WTC11 (cell line): Measurements from ENCODE around the gene ACO2. TPM values are rescaled to one million over a fixed set of nuclear protein-coding genes. Genes with fewer than 3 reads are reported as not detected.
"Not testable (repeated sequence)": the region's sequence is repeated elsewhere in the genome, so short reads cannot be mapped to it uniquely, and the experiment has no call there.

Source experiments
- ATAC-seq: fragments of 200-7000 bp; cut with Tn5 transposase; 2 replicates; pipeline ENCODE4 v1.10.0; 2021; ENCODE audit warnings: mild to moderate bottlenecking, moderate library complexity
- CTCF ChIA-PET: fragments of 300-600 bp; sonication (Branson Sonifier 250); formaldehyde crosslinking; loops from one replicate; lab custom pipeline; 2021; ENCODE audit warnings: antibody characterized with exemption; lab: Charles Lee
- POLR2A ChIA-PET: fragments of 350-600 bp; sonication (Branson Sonifier 250); formaldehyde crosslinking; loops from one replicate; lab custom pipeline; 2021; ENCODE audit warnings: antibody characterized with exemption; lab: Charles Lee
- DNase-seq: peaks from one replicate; pipeline ENCODE4 v3.0.0; 2021; ENCODE audit warnings: low spot score
- H3K27ac Mint-ChIP-seq: 2 replicates; pipeline ENCODE4 v1.8.0; 2021; ENCODE audit warnings: mixed read lengths
- H3K27me3 Mint-ChIP-seq: 2 replicates; pipeline ENCODE4 v1.8.0; 2021; ENCODE audit warnings: low read depth, mild to moderate bottlenecking, moderate library complexity, mixed read lengths
- H3K36me3 Mint-ChIP-seq: 2 replicates; pipeline ENCODE4 v1.8.0; 2021; ENCODE audit warnings: mixed read lengths
- H3K4me1 Mint-ChIP-seq: 2 replicates; pipeline ENCODE4 v1.8.0; 2022; ENCODE audit warnings: mixed read lengths
- H3K4me3 Mint-ChIP-seq: 2 replicates; pipeline ENCODE4 v1.8.0; 2021; ENCODE audit warnings: mild to moderate bottlenecking, moderate library complexity, mixed read lengths
- H3K9me3 Mint-ChIP-seq: 2 replicates; pipeline ENCODE4 v1.8.0; 2021; ENCODE audit warnings: mixed read lengths
- CBFB ChIP-seq: sonication (generic); formaldehyde crosslinking; IDR thresholded peaks from 2 replicates; pipeline ENCODE4 v1.8.1; 2022; ENCODE audit warnings: mild to moderate bottlenecking, low read depth, missing genetic modification reagents
- KAT7 ChIP-seq: sonication (generic); formaldehyde crosslinking; IDR thresholded peaks from 2 replicates; pipeline ENCODE4 v1.8.1; 2023; ENCODE audit warnings: missing genetic modification reagents, mild to moderate bottlenecking, borderline replicate concordance
- NFE2L1 ChIP-seq: sonication (generic); formaldehyde crosslinking; IDR thresholded peaks from 2 replicates; pipeline ENCODE4 v1.8.1; 2023; ENCODE audit warnings: missing genetic modification reagents
- OVOL2 ChIP-seq: fragments of 250-450 bp; sonication (Bioruptor Pico); IDR thresholded peaks from 2 replicates; pipeline ENCODE4 v1.9.0; 2021; ENCODE audit warnings: mild to moderate bottlenecking, borderline replicate concordance
- total RNA-seq: library from RNA; stranded (reverse); gene quantifications from 3 replicates; pipeline ENCODE4 v1.2.3, GENCODE V29; 2021
- TF ChIP-seq, protein P1 (sequence below): sonication (generic); formaldehyde crosslinking; IDR thresholded peaks from 2 replicates; pipeline ENCODE4 v1.8.0; 2022; ENCODE audit warnings: mild to moderate bottlenecking, missing genetic modification reagents
- TF ChIP-seq, protein P2 (sequence below): sonication (generic); formaldehyde crosslinking; IDR thresholded peaks from 2 replicates; pipeline ENCODE4 v1.8.0; 2022; ENCODE audit warnings: mild to moderate bottlenecking, missing genetic modification reagents
- TF ChIP-seq, protein P3 (sequence below): sonication (generic); formaldehyde crosslinking; IDR thresholded peaks from 2 replicates; pipeline ENCODE4 v1.8.1; 2023; ENCODE audit warnings: mild to moderate bottlenecking, missing genetic modification reagents
- TF ChIP-seq, protein P4 (sequence below): sonication (generic); formaldehyde crosslinking; IDR thresholded peaks from 2 replicates; pipeline ENCODE4 v1.8.0; 2022; ENCODE audit warnings: missing genetic modification reagents

ACO2 gene
- total RNA-seq, 1 experiment from 2014 or later = 104 TPM

DNA sequence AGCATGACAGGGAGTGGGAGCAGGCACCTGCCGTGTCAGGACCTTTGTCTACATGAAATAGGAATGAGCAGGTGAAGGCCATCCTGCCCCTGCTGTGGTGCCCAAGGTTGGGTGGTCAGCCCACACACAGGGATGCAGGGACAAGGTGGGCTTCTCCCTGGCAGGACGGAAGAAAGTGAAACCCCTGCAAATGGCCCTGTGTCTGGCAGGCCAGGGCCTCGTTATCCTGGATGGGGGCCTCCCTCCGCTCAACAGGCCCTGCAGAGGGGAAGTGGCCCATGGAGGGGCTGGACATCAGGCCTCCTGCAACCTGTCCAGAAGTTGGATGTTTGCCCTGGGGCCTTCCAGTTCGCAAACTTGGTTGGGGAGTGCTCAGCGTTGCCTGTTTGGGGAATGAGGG lies 37.3 kb upstream of the ACO2 start:
- Mint-ChIP-seq H3K27me3 (no peaks in the 10 kb centered on the region), H3K9me3 (no peaks in the 10 kb centered on the region), H3K4me1 (no peaks in the 10 kb centered on the region), H3K4me3 (no peak overlapping the region), H3K36me3 (peaks cover 16% of the 10 kb centered on the region)
- ChIA-PET POLR2A (interaction anchor here (0.7 kb wide), 1 partner anchor 12 kb away, joined by 5 read pairs; no protein-coding TSS in a partner anchor), CTCF (interaction anchor here (0.7 to 1.0 kb wide), 2 partner anchors 61 to 85 kb away, joined by 3 read pairs; no protein-coding TSS in a partner anchor)
- ATAC-seq (0 out of 2 replicates have a peak, but pooled peaks have one; percentile 10), DNase-seq (no peak)
- TF ChIP-seq, protein P1, sequence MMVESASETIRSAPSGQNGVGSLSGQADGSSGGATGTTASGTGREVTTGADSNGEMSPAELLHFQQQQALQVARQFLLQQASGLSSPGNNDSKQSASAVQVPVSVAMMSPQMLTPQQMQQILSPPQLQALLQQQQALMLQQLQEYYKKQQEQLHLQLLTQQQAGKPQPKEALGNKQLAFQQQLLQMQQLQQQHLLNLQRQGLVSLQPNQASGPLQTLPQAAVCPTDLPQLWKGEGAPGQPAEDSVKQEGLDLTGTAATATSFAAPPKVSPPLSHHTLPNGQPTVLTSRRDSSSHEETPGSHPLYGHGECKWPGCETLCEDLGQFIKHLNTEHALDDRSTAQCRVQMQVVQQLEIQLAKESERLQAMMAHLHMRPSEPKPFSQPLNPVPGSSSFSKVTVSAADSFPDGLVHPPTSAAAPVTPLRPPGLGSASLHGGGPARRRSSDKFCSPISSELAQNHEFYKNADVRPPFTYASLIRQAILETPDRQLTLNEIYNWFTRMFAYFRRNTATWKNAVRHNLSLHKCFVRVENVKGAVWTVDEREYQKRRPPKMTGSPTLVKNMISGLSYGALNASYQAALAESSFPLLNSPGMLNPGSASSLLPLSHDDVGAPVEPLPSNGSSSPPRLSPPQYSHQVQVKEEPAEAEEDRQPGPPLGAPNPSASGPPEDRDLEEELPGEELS (CRISPR knock-in tag) = 0 out of 2 replicates have a peak, but pooled peaks have one; percentile 30
- TF ChIP-seq CBFB (CRISPR knock-in tag) = no peak
- TF ChIP-seq, all 79 proteins: peak for 1
- H3K27ac Mint-ChIP-seq = peak overlapping the region; percentile 43; the same call in 1 of the 2 replicates

DNA sequence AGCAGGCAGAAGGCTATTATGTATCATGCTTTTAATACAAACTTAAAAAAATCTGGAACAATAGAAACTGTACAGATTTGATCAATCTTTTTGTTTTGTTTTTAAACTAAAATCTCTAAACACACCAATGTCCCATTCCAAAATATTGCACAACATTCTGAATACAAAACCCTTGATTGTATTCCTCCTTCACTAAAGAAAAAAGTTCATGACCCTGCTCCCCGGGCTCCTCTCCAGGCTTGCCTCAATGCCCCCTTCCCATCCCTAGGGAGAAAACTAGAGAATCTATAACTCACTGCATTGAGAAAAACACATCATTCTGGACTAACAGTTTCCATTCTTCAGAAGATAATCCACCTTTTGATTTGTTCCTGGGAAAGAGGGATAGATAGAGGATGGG lies 35.4 kb upstream of the ACO2 start:
- H3K9me3 Mint-ChIP-seq, POLR2A ChIA-PET, CTCF ChIA-PET, ATAC-seq, H3K4me3 Mint-ChIP-seq, DNase-seq, H3K27me3 Mint-ChIP-seq, H3K4me1 Mint-ChIP-seq: not testable (repeated sequence)
- H3K36me3 Mint-ChIP-seq = peaks cover 25% of the 10 kb centered on the region
- 0 out of 2 replicates have a peak overlapping the region, but pooled peaks have one; percentile 42 for H3K27ac Mint-ChIP-seq

DNA sequence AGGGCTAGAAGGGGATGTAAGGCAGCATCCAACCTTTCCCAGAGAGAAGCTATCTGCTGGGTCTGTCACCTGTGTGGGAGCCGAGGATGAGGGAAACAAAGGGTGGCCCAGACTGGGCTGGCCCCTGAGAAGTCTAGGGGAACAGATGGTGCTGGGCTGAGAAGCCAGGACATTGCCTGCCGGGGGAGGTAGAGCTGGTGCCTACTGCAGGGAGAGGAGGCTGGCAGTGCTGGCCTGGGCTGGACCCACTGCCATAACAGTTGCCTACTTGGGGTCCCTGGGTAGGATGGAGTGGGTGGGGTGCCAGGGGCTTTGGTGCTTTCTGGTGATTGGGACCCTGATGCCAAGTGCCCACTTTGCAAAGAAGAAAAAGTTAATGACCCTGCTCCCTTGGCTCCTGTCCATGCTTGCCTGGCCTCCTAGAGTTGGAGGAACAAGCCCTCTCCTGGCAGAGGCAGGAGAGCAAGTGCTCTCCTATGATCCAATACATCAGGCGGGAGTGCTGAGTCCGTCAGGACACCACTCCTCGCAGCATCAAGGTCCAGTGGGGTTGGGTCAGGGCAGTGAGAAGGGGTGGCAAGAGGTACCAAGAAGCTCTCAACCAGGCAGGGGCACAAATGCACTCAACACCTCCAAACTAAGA lies 34.4 kb upstream of the ACO2 start:
- H3K9me3 Mint-ChIP-seq, CTCF ChIA-PET, ATAC-seq, DNase-seq, H3K27me3 Mint-ChIP-seq, H3K4me3 Mint-ChIP-seq, H3K4me1 Mint-ChIP-seq: not testable (repeated sequence)
- POLR2A ChIA-PET = interaction anchor here (1.4 kb wide), 1 partner anchor 12 kb away, joined by 4 read pairs; the partner anchor contains the start of gene TOB2
- peak overlapping the region; percentile 53; the same call in 1 of the 2 replicates for H3K27ac Mint-ChIP-seq
- H3K36me3 Mint-ChIP-seq = peaks cover 25% of the 10 kb centered on the region

DNA sequence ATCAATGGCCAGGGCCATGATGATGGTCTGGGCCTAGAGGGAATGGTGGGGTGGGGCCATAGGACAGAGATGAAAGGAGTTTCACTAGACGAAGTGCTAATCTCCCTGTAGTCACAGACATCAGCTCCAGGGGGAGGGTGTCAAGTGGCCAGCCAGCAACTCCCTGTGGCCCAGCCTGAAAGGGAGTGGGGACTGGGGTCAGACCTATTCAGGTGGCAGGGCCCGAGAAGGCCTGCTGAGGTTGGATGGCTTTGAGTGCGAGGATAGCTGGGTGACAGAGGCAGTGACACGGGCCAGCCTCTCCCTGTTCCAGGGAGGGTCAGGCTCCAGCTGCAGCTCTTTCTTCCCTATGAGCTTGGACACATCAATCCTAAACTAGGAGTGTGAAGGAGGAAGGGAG lies 33.4 kb upstream of the ACO2 start:
- H3K36me3 Mint-ChIP-seq = peaks cover 25% of the 10 kb centered on the region

More for the DNA sequence above, 33.4 kb upstream of the ACO2 start:
- no peaks in the 10 kb centered on the region for H3K9me3 Mint-ChIP-seq
- POLR2A ChIA-PET = no interaction called here
- H3K27ac Mint-ChIP-seq = no peak overlapping the region
- CTCF ChIA-PET = no interaction called here
- H3K4me3 Mint-ChIP-seq = no peak overlapping the region
- DNase-seq = no peak
- no peaks in the 10 kb centered on the region for H3K4me1 Mint-ChIP-seq
- no peak for ATAC-seq
- H3K27me3 Mint-ChIP-seq = no peaks in the 10 kb centered on the region
- TF ChIP-seq NFE2L1 (CRISPR knock-in tag) (no peak), KAT7 (no peak), OVOL2 (no peak)
- TF ChIP-seq, protein P2, sequence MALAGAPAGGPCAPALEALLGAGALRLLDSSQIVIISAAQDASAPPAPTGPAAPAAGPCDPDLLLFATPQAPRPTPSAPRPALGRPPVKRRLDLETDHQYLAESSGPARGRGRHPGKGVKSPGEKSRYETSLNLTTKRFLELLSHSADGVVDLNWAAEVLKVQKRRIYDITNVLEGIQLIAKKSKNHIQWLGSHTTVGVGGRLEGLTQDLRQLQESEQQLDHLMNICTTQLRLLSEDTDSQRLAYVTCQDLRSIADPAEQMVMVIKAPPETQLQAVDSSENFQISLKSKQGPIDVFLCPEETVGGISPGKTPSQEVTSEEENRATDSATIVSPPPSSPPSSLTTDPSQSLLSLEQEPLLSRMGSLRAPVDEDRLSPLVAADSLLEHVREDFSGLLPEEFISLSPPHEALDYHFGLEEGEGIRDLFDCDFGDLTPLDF = no peak
- TF ChIP-seq, protein P3, sequence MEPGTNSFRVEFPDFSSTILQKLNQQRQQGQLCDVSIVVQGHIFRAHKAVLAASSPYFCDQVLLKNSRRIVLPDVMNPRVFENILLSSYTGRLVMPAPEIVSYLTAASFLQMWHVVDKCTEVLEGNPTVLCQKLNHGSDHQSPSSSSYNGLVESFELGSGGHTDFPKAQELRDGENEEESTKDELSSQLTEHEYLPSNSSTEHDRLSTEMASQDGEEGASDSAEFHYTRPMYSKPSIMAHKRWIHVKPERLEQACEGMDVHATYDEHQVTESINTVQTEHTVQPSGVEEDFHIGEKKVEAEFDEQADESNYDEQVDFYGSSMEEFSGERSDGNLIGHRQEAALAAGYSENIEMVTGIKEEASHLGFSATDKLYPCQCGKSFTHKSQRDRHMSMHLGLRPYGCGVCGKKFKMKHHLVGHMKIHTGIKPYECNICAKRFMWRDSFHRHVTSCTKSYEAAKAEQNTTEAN (CRISPR knock-in tag) = no peak
- TF ChIP-seq, protein P4, sequence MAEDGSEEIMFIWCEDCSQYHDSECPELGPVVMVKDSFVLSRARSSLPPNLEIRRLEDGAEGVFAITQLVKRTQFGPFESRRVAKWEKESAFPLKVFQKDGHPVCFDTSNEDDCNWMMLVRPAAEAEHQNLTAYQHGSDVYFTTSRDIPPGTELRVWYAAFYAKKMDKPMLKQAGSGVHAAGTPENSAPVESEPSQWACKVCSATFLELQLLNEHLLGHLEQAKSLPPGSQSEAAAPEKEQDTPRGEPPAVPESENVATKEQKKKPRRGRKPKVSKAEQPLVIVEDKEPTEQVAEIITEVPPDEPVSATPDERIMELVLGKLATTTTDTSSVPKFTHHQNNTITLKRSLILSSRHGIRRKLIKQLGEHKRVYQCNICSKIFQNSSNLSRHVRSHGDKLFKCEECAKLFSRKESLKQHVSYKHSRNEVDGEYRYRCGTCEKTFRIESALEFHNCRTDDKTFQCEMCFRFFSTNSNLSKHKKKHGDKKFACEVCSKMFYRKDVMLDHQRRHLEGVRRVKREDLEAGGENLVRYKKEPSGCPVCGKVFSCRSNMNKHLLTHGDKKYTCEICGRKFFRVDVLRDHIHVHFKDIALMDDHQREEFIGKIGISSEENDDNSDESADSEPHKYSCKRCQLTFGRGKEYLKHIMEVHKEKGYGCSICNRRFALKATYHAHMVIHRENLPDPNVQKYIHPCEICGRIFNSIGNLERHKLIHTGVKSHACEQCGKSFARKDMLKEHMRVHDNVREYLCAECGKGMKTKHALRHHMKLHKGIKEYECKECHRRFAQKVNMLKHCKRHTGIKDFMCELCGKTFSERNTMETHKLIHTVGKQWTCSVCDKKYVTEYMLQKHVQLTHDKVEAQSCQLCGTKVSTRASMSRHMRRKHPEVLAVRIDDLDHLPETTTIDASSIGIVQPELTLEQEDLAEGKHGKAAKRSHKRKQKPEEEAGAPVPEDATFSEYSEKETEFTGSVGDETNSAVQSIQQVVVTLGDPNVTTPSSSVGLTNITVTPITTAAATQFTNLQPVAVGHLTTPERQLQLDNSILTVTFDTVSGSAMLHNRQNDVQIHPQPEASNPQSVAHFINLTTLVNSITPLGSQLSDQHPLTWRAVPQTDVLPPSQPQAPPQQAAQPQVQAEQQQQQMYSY (CRISPR knock-in tag) = no peak
- TF ChIP-seq, all 79 proteins: peak for 0
